GM12891 (cell line): ENCODE measurements around the gene KDM4C.
A peak's percentile ranks its signal among the peaks of the same experiment; 100 is the strongest.

Experiments used
- DNase-seq: peaks from one replicate; pipeline ENCODE4 v3.0.0; 2011; ENCODE audit warnings: low spot score; ENCODE audit not compliant: insufficient read length
- FAIRE-seq: peaks from 2 replicates; lab custom pipeline; 2011; peaks lifted over from hg19 to GRCh38; lab: Jason Lieb, UNC
- PAX5 ChIP-seq: IDR thresholded peaks from 2 replicates; pipeline ENCODE4 v1.6.1; 2011; ENCODE audit warnings: low read length, moderate library complexity, mild to moderate bottlenecking; ENCODE audit not compliant: insufficient read depth, severe bottlenecking
- POLR2A ChIP-seq: IDR thresholded peaks from 2 replicates; pipeline ENCODE4 v1.6.1; 2011; ENCODE audit warnings: low read depth, low read length, control low read depth
- POLR2AphosphoS5 ChIP-seq: IDR thresholded peaks from 2 replicates; pipeline ENCODE4 v1.6.1; 2011; ENCODE audit warnings: low read depth, low read length, control low read depth
- POU2F2 ChIP-seq: IDR thresholded peaks from 2 replicates; pipeline ENCODE4 v1.6.1; 2011; ENCODE audit warnings: low read depth, mild to moderate bottlenecking, control low read depth, low read length, moderate library complexity
- SPI1 ChIP-seq: IDR thresholded peaks from 2 replicates; pipeline ENCODE4 v1.6.1; 2011; ENCODE audit warnings: low read depth, low read length, control low read depth
- TAF1 ChIP-seq: IDR thresholded peaks from 2 replicates; pipeline ENCODE4 v1.6.1; 2011; ENCODE audit warnings: low read depth, low read length, control low read depth

Gene KDM4C

GRCh38 chr9:6905850-6906375, 148.1 kb downstream of the KDM4C start:
- TF ChIP-seq POU2F2 (no peak), TAF1 (no peak), PAX5 (no peak), POLR2AphosphoS5 (no peak), POLR2A (no peak), SPI1 (no peak)
- FAIRE-seq (no peak), DNase-seq (no peak)

- FAIRE-seq (no peak), DNase-seq (no peak)
- no peak for TF ChIP-seq POLR2A
- TF ChIP-seq SPI1: no peak
- no peak for TF ChIP-seq POLR2AphosphoS5
- TF ChIP-seq TAF1: no peak
- TF ChIP-seq POU2F2: no peak
Measured at GRCh38 chr9:6907772-6908381, 150.1 kb downstream of the KDM4C start.

- DNase-seq (no peak), FAIRE-seq (no peak)
- TF ChIP-seq POU2F2: no peak
- TF ChIP-seq SPI1: no peak
- no peak for TF ChIP-seq POLR2AphosphoS5
- TF ChIP-seq PAX5: no peak
- no peak for TF ChIP-seq POLR2A
- no peak for TF ChIP-seq TAF1
Measured at GRCh38 chr9:6909181-6909580, 151.4 kb downstream of the KDM4C start.

- no peak for DNase-seq
- no peak for FAIRE-seq
- no peak for TF ChIP-seq POLR2A
- TF ChIP-seq POLR2AphosphoS5: no peak
- TF ChIP-seq POU2F2: no peak
- no peak for TF ChIP-seq TAF1
Measured at GRCh38 chr9:6910032-6910431, 152.3 kb downstream of the KDM4C start.

GRCh38 chr9:6910497-6910896, 152.7 kb downstream of the KDM4C start:
- TF ChIP-seq PAX5 (no peak), POLR2AphosphoS5 (no peak), POU2F2 (no peak), POLR2A (no peak), SPI1 (no peak)
- FAIRE-seq (peak; percentile 71), DNase-seq (no peak)

- no peak for FAIRE-seq
- TF ChIP-seq POU2F2: no peak
- TF ChIP-seq POLR2AphosphoS5: no peak
- TF ChIP-seq SPI1: no peak
- no peak for TF ChIP-seq PAX5
- no peak for TF ChIP-seq TAF1
- TF ChIP-seq POLR2A: no peak
Measured at GRCh38 chr9:6911901-6912638, 154.3 kb downstream of the KDM4C start.

GRCh38 chr9:6915635-6916034, 157.9 kb downstream of the KDM4C start:
- TF ChIP-seq POU2F2: no peak
- no peak for TF ChIP-seq SPI1
- no peak for TF ChIP-seq POLR2A
- no peak for TF ChIP-seq TAF1
- TF ChIP-seq PAX5: no peak
- TF ChIP-seq POLR2AphosphoS5: no peak
- DNase-seq (no peak), FAIRE-seq (no peak)

More at GRCh38 chr9:6911901-6912638, 154.3 kb downstream of the KDM4C start:
- no peak for DNase-seq

- no peak for TF ChIP-seq POLR2A
- TF ChIP-seq PAX5: no peak
- TF ChIP-seq POU2F2: no peak
- TF ChIP-seq SPI1: 0 out of 2 replicates have a peak, but pooled peaks have one; percentile 14
- no peak for TF ChIP-seq TAF1
- peak; percentile 90 for FAIRE-seq
Measured at GRCh38 chr9:6917162-6917561, 159.4 kb downstream of the KDM4C start.

GRCh38 chr9:6920041-6920440, 162.3 kb downstream of the KDM4C start:
- DNase-seq: no peak
- FAIRE-seq: no peak
- TF ChIP-seq SPI1 (no peak), PAX5 (no peak), POU2F2 (no peak), POLR2AphosphoS5 (no peak), TAF1 (no peak), POLR2A (no peak)

More at GRCh38 chr9:6917162-6917561, 159.4 kb downstream of the KDM4C start:
- DNase-seq: no peak

GRCh38 chr9:6921315-6921714, 163.5 kb downstream of the KDM4C start:
- no peak for DNase-seq
- peak; percentile 38 for FAIRE-seq

More at GRCh38 chr9:6921315-6921714, 163.5 kb downstream of the KDM4C start:
- TF ChIP-seq POLR2A (no peak), SPI1 (no peak), TAF1 (no peak), POLR2AphosphoS5 (no peak), POU2F2 (no peak), PAX5 (no peak)
